Suppressor macrophage treated with lipopolysaccharide for 1 hour (primary cell): ENCODE data around the gene MAPRE3.
A peak's percentile ranks its signal among the peaks of the same experiment; 100 is the strongest.

Source experiments
- DNase-seq, 3 donors: peaks; one replicate each; pipeline ENCODE4 v3.0.0-alpha.2; 2020 to 2022

The MAPRE3 gene

GRCh38 chr2:27042985-27043634, 72.7 kb downstream of the MAPRE3 start:
- no peak for DNase-seq

DNA sequence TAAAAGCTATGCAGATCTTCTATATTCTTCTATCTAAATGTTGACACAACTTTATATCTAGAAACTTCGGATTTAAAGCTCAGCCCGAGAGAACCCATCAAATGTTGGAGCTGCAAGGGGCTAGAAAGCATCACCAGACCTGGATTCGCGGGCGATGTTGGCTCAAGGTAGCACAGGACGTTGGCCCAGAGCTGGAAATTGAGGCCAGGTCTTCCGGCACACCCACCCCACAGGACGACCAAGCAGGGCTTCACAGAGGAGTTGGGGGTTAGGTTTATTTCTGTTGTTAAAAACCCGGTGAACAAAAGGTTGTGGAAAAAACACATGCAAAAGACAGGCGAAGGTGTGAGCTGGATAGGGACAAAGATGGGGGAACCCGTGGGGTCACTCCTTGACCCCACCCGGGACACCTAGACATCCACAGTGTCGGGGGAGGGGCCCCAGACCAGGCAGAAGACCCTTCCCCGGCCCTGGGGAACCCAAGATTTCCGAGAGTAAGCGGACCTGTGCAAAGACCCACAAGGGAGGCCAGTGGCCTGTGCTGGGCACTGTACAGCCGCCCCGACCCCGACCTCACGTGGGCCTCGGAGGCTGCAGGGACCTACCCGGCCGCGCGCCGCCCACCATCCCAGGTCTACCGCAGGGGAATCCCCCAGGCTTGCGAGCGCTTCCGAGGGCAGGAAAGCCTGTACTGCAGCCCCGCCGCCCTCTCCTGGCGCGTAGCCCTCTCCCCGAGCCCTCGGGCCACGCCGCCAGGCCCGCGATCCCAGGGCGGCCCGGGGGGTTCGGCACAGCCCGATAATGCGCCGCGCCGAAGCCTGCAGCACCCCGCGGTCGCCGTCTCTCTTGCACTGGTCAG, 79.2 kb downstream of the MAPRE3 start:
- DNase-seq, result peak; percentile 64 to 82 (median 67)

- peak; percentile 91 to 95 (median 94) for DNase-seq
Measured at GRCh38 chr2:27050281-27050995, 80.0 kb downstream of the MAPRE3 start.

DNA sequence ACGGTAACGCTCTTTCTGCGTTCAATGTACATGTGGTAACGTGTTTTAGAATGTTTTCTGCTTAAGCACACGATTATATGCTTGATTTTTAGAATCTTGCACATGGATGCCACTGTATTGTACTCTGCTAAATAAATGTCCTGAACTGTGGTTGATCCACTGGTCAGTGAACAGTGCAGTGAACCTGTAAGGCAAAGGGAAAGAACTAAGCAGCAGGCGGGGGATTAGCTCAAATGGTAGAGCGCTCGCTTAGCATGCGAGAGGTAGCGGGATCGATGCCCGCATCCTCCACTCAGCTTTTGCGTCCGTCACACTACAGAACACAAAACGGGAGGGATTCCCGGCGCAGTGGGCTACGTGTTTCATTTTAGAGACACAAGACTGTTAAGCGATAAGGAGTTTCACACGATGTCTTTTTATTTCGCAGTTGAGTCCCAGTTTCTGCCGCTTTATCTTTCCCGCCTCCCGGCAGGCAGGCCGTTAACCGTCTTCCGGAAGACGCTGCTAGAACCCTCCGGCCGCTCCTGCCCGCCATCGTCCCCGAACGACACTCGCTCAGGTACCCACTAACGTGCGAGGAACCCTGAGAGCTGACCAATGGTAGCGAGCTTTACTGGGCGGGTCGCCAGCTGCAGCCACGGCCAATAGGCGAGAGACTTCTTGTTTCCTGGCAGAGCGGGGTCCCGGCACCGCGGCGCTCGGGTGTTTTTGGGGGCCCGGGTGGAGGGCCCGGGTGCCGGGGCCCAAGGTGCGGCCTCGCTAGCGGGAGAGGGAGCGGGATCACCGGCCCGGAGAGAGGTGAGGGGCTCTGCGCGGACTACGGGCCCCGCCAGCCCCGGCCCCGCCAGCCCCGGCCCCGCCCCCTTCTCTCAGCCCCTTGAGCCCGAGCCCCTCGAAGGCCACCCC, 80.8 kb downstream of the MAPRE3 start, which contains the start of gene AGBL5:
Gene AGBL5, plus strand, starts transcription at position 673 of the 906 bp plus-strand sequence. CDS start 1,291 bp downstream, outside the sequence.
- DNase-seq, result peak; percentile 93 to 95 (median 93)

DNA sequence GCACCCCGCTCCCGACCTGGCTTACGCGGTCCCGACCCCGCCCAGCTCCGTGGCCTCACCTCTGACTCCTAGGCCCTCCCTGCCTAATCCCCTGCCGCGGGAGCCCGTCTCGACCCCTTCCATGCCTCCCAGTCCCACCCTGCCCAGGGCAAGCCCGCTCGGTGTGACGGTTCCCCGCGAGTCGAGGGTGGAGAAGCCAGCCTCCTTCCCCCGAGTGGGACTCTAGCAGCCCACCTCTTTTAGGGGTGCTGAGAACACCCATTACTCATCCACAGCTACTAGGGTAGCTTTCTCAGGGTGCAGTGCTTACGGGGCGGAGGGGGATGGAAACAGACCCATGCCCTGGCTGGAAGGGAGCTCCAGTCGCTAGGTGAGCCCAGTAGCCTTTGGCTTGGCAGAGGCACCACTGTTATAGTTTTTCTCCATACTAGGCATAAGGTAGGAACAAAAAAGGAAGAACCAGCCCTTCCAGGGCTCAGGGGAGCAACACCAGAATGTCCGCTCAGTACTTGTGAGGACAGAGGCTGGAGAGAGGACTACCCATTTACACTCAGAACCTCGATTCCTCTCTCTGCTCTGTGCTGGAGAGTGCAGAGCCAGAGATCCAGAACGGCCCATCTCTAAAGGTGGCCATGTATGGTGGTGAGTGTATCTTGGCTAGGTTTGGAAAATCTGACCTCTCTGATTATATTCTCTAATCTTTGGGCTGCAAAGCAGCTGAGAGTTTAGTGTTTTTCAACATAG, 81.6 kb downstream of the MAPRE3 start:
- no peak for DNase-seq

GRCh38 chr2:27053321-27053720, 82.9 kb downstream of the MAPRE3 start:
- DNase-seq, result no peak

DNA sequence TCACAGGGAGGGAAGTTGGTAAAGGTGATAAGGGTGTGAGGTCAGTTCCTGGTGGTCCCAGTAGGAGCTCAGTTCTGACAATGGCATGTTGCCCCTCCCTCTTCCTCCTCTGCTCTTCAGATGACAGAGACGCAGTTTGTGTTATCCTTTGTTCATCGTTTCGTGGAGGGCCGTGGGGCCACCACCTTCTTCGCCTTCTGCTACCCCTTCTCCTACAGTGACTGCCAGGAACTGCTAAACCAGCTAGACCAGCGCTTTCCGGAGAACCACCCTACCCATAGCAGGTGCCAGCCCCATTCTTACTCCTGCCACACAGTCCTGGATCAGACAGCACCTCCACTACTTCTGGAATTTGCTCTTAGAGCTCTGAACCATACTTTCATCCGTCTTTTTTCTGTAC, 83.3 kb downstream of the MAPRE3 start:
- DNase-seq, result no peak

- DNase-seq, result no peak
Measured at GRCh38 chr2:27054721-27055120, 84.3 kb downstream of the MAPRE3 start.

DNA sequence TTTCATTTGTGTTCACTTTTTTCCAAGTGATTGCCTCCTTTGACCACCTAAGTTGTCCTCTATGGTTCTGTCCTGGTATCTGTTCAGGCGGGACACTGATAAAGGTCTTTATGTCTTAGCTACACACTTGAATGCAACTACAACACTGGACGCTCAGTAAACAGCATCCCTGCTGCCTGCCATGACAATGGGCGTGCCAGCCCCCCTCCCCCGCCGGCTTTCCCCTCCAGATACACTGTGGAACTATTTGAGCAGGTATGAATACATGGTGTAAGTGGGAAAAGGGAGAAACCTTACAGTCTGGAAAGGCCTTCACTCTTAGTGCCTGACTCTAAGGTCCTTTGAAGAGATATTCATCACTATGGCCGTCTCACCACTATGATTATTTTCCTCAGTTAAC, 86.7 kb downstream of the MAPRE3 start:
- no peak for DNase-seq

DNA sequence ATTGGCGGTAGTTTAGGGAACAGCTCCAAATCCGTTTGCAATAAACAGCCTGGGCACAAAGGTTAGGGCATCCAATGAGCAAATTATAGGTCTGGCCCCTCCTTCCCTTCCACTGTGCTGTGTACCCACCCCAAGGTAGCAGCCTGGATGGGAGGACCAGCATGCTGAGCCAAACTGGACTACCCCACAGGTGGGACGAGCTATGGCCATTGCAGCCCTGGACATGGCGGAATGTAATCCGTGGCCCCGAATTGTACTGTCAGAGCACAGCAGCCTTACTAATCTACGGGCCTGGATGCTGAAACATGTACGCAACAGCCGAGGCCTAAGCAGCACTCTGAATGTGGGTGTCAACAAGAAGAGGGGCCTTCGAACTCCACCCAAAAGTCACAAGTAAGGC, 87.8 kb downstream of the MAPRE3 start:
- no peak for DNase-seq

- DNase-seq, result no peak
Measured at GRCh38 chr2:27059141-27059820, 88.8 kb downstream of the MAPRE3 start.

DNA sequence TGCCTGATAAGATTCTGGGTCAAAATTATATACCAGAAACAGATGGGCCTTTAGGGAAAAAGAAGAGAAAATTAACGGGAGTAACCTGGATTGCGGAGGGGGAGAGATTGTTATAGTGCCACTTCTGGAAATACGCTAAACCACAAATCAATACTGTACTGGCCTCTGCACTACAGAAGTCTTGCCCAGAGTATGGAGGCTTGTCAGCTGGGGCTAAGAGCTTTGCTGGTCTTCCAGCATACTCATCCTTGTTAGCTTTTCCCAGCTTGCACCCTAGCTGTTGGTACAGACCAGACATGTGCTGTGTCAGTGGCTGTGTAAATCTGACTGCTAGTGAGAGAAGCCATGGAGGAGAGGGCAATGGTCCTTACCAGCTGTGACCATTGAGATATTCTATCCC, 89.9 kb downstream of the MAPRE3 start:
- no peak for DNase-seq

GRCh38 chr2:27065128-27065527, 94.7 kb downstream of the MAPRE3 start:
- DNase-seq, result no peak

DNA sequence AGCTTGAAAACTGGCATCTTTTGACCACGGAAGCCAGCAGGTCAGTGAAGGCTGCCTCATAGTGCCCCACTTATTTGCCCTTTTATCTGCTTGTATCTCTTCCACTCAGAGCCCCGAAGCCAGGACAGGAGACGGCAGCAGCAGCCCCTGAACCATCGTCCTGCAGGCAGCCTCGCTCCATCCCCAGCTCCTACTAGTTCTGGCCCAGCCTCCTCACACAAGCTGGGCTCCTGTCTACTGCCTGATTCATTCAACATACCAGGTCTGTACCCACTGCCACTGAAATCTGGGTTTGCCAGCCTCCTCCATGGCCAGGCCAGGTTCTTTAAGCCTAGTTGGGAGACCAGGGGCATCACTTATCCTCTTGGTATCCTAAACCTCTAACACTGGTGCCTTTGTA, 96.9 kb downstream of the MAPRE3 start:
- DNase-seq, result no peak

GRCh38 chr2:27069436-27069835, 99.0 kb downstream of the MAPRE3 start:
- DNase-seq, result no peak

GRCh38 chr2:27069961-27070618, 99.7 kb downstream of the MAPRE3 start:
- DNase-seq, result no peak

DNA sequence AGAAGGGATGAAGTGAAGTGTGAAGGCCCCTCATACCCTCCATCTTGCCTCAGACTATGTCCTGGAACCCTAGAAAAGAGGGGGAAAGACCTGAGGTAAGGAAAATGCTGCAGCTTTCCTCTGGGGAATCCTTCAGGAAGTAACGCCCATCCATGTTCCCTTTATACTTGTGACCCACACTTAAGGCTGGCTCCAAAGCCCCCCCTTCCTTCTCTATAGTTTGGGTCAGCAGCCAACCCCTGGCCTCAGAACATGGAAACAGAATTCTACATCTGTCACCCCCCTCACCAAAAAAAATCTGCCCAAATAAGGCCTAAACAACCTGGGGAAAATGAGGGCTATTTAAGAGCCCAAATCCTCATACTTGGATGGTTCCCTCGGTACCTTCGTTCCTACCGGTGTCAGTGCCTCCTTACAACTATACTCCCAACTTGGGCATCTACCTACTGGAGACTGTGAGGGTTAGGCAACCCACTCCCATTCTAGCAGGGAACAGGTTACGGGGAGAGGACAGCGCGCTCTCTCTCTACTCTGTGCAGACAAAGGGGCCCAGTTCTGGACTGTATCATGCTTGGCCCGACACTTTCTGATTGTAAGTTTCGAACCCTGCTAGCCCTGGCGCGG, 100.3 kb downstream of the MAPRE3 start:
- DNase-seq, result no peak

DNA sequence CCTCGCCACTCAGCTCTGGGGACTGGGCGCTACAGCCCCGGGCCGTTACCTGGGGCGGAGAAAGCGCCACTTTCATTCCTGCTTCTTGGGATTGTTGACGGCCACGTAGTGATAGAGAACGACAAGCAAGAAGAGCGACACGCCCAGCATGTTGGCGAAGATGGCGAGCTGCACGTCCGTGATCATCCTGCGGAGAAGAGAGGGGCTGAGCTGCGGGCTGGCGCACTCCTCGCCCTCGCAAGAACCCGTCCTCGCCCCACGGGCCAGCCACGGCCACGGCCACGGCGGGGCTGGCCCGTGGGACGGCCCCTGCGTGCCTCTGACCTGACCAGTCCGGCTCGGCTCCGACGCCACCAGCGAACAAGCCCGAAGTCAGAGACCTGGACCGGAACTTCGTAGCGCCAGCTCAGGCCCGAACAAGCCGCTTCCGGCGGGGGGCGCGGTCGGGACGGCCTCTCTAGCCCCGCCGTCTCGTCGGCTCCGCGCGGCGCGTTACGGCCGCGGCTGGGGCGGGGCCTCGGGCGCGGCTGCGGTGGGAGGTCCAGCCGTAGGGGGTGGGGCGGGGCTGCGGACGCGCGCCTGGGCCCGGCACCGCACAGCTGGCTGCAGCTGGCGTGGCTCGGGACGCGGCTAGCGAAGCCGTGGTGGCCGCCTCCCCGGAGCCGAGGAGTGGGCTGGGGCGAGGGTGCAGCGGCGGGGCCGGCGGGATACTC, 101.0 kb downstream of the MAPRE3 start, which contains the start of gene OST4:
Gene OST4, minus strand, starts transcription at position 378 of the 713 bp plus-strand sequence.
- peak; percentile 95 to 99 (median 98) for DNase-seq
